ENCODE measurements around the gene ZNF236. TPM values are rescaled to one million over a fixed set of nuclear protein-coding genes. Genes with fewer than 3 reads are reported as not detected.
"Not testable (repeated sequence)": the region's sequence is repeated elsewhere in the genome, so short reads cannot be mapped to it uniquely, and the experiment has no call there.

Gene ZNF236
- polyA plus RNA-seq, 1 donor = 11.8 TPM

- DNase-seq = no peak
Measured at GRCh38 chr18:76988827-76989646, 166.7 kb downstream of the ZNF236 start.

GRCh38 chr18:76989647-76990190 is 167.4 kb downstream of the ZNF236 start:
- no peak for DNase-seq

GRCh38 chr18:76990343-76991020 is 168.1 kb downstream of the ZNF236 start:
- not testable (repeated sequence) for DNase-seq

- DNase-seq = no peak
Measured at GRCh38 chr18:76991021-76991688, 168.8 kb downstream of the ZNF236 start.

- no peak for DNase-seq
Measured at GRCh38 chr18:76992226-76993084, 170.1 kb downstream of the ZNF236 start.

GRCh38 chr18:76993085-76993382 is 170.7 kb downstream of the ZNF236 start:
- no peak for DNase-seq

- DNase-seq = no peak
Measured at GRCh38 chr18:76993573-76993972, 171.2 kb downstream of the ZNF236 start.

- no peak for DNase-seq
Measured at GRCh38 chr18:76994086-76994654, 171.8 kb downstream of the ZNF236 start.

GRCh38 chr18:76995896-76996295 is 173.5 kb downstream of the ZNF236 start:
- DNase-seq = no peak

GRCh38 chr18:76996429-76996828 is 174.1 kb downstream of the ZNF236 start:
- peak; percentile 63 for DNase-seq

GRCh38 chr18:76997951-76998808 is 175.8 kb downstream of the ZNF236 start:
- no peak for DNase-seq

GRCh38 chr18:76999077-76999476 is 176.7 kb downstream of the ZNF236 start:
- no peak for DNase-seq

GRCh38 chr18:77000527-77000926 is 178.2 kb downstream of the ZNF236 start:
- no peak for DNase-seq

GRCh38 chr18:77001041-77001440 is 178.7 kb downstream of the ZNF236 start:
- DNase-seq = no peak

GRCh38 chr18:77001979-77002378 is 179.6 kb downstream of the ZNF236 start:
- no peak for DNase-seq

GRCh38 chr18:77002496-77002895 is 180.1 kb downstream of the ZNF236 start:
- DNase-seq = no peak

GRCh38 chr18:77003316-77003715 is 181.0 kb downstream of the ZNF236 start:
- DNase-seq = no peak

- no peak for DNase-seq
Measured at GRCh38 chr18:77004555-77005380, 182.4 kb downstream of the ZNF236 start.

GRCh38 chr18:77005651-77006195 is 183.4 kb downstream of the ZNF236 start:
- DNase-seq = no peak
